ENCODE results near the gene DYNLL1. TPM values are rescaled to one million over a fixed set of nuclear protein-coding genes. Genes with fewer than 3 reads are reported as not detected.
A peak's percentile ranks its signal among the peaks of the same experiment; 100 is the strongest.

Gene DYNLL1
- total RNA-seq, 2 donors from 2014 or later: 115 to 119 TPM

GRCh38 chr12:120467439-120467838 lies 28.5 kb upstream of the DYNLL1 start:
- ATAC-seq (replicated peaks in 1 of 2) (no peak), DNase-seq (no peak)
- H3K4me1 Mint-ChIP-seq (ENCODE audit: low read depth): peaks cover 53% of the 10 kb centered on the region
- H3K4me3 Mint-ChIP-seq: peak overlapping the region; percentile 93 to 97
- H3K36me3 Mint-ChIP-seq (ENCODE audit: insufficient read depth in 2 of 2): peaks cover 9 to 14% of the 10 kb centered on the region in 2 donors
- H3K9me3 Mint-ChIP-seq: no peaks in the 10 kb centered on the region
- no peaks in the 10 kb centered on the region for H3K27me3 Mint-ChIP-seq (ENCODE audit: low read depth)
- H3K27ac Mint-ChIP-seq: peak overlapping the region; percentile 67

DNA sequence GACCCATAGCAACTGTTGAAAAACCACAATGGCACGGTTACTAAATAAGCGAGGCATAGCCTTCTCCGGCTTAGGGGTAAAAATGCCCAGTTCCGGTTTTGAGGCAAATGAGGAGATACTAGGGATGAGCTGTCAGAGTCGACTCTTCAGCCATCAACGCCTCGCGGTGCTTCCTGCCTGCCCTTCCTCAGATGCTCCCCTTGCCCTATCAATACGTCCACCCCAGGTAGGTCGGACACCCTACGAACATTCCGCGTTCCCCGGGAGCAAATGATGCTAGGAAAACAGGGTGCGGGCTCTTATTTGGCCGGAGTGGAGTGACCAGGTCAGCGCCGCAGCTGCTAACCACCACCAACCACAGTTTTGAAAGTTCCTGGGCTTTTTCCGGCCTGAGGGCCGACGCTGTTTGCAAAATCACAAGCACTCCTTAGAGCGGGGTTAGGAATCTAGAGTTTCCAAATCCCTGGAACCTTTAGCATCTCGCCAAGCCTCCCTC lies 27.5 kb upstream of the DYNLL1 start:
- Mint-ChIP-seq H3K9me3 (no peaks in the 10 kb centered on the region), H3K4me3 (peak overlapping the region; percentile 93 to 97), H3K27ac (peak overlapping the region; percentile 93), H3K4me1 (ENCODE audit: low read depth) (peaks cover 58% of the 10 kb centered on the region), H3K36me3 (ENCODE audit: insufficient read depth in 2 of 2) (peaks cover 9 to 14% of the 10 kb centered on the region in 2 donors), H3K27me3 (ENCODE audit: low read depth) (no peaks in the 10 kb centered on the region)
- DNase-seq (peak; percentile 36 to 41), ATAC-seq (replicated peaks in 1 of 2) (no peak)

DNA sequence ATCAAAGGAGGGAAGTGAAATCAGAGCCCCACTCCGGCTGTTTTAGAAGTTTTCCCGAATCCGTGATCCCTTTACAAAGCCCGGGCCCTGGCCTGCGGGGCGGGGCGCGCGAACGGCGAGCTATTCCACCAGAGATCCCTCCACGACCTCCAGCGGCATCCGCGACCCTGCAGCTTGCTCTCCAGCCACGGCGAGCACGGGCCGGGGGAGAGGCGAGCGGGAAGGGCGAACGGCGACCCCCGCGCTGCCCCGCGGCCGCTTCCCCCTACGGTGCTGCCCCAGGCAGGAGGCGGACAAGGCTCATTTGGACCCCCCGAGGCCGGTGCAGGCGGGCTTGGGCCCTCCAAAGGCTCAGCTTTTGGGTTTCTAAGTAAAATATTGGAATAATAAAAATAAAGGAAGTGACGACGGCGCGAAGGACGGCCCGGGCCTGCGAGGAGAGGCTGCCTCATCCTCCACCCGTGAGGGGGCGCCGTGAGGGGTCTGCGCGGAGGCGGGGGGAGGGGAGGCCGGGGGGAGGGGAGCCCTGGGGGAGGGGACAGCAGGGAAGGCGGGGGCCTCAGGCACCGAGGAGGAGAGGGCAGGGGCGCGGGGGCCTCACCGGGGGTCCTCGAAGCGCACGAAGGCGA lies 27.0 kb upstream of the DYNLL1 start:
- Mint-ChIP-seq H3K36me3 (ENCODE audit: insufficient read depth in 2 of 2) (peaks cover 9 to 13% of the 10 kb centered on the region in 2 donors), H3K27me3 (ENCODE audit: low read depth) (no peaks in the 10 kb centered on the region), H3K4me3 (peak overlapping the region; percentile 93 to 97), H3K9me3 (no peaks in the 10 kb centered on the region), H3K27ac (peak overlapping the region; percentile 93), H3K4me1 (ENCODE audit: low read depth) (peaks cover 62% of the 10 kb centered on the region)
- peak; percentile 30 to 53 for DNase-seq
- peak; percentile 37 to 48 for ATAC-seq (replicated peaks in 1 of 2)

DNA sequence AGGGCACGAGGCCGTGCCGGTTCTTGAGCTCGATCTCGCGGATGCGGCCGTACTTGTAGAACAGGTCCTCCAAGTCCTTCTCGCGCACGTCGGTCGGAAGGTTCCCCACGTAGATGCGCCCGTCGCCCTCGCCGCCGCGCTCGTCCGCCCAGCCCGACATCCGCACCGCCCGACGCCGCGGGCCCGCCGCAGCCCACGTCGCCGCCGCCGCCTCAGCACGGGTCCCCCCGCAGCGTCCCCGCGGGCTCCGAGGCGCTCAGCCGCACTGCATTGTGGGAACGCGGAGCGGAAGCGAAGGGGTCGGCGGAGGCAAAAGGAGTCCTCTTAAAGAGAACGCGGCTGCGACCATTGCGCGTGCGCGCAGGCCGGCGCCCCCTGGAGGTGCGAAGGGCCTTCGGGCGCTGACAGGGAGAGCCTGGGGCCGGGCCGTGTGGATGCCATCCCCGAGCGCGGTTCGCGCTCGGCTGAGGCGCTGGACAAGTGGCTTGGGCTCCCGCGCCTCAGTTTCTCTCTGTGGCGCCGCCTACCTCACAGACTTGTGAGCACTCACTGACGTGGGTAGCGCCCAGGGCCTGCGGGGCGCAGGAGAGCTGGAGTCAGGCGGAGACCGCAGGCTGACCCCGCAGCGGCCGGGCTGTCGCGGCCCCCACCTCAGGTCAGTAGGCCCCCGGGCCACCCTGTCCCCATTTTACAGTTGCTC lies 26.3 kb upstream of the DYNLL1 start, which contains the start of gene SRSF9:
TSS of gene SRSF9 (minus strand) at position 299 of the 700 bp plus-strand sequence. CDS start at position 160, 139 bp downstream.
- Mint-ChIP-seq H3K9me3 (no peaks in the 10 kb centered on the region), H3K36me3 (ENCODE audit: insufficient read depth in 2 of 2) (peaks cover 9% of the 10 kb centered on the region in 2 donors), H3K27me3 (ENCODE audit: low read depth) (no peaks in the 10 kb centered on the region), H3K4me1 (ENCODE audit: low read depth) (peaks cover 60% of the 10 kb centered on the region), H3K27ac (peak within 1 kb of the TSS; percentile 94), H3K4me3 (peak within 1 kb of the TSS; percentile 93 to 97)
- ATAC-seq (replicated peaks in 1 of 2) (peak; percentile 95), DNase-seq (peak; percentile 98 to 99)

DNA sequence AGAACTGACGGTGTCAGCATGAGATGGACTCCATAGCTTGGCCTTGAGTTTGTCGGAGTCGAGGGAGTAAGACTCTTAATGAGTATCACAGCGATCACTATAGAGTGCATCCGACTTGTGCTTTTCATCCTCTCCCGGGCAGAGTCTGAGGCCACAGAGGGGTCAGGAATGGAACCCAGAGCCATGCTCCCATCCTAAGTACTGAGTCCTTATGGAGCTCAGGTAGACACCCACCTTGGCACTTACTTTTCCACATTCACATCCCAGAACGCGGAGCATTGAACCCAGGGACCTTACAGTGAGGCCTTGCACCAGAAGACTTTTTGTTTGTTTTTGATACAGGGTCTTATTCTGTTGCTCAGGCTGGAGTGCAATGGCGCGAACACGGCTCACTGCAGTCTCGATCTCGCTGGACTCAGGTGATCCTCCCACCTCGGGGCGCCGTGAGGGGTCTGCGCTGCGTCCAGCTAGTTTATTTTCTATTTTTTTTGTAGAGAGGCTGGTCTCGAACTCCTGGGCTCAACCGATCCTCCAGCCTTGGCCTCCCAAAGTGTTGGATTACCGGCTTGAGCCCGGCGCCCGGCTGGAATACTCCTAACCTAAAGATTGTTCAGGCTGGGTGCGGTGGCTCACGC lies 25.6 kb upstream of the DYNLL1 start:
- H3K27me3 Mint-ChIP-seq (ENCODE audit: low read depth): no peaks in the 10 kb centered on the region
- peaks cover 58% of the 10 kb centered on the region for H3K4me1 Mint-ChIP-seq (ENCODE audit: low read depth)
- DNase-seq: no peak
- H3K4me3 Mint-ChIP-seq: peak overlapping the region; percentile 93 to 97
- peaks cover 6% of the 10 kb centered on the region in 2 donors for H3K36me3 Mint-ChIP-seq (ENCODE audit: insufficient read depth in 2 of 2)
- H3K27ac Mint-ChIP-seq: peak overlapping the region; percentile 94
- ATAC-seq (replicated peaks in 1 of 2): peak in 1 of 2 donors; percentile 29
- no peaks in the 10 kb centered on the region for H3K9me3 Mint-ChIP-seq

DNA sequence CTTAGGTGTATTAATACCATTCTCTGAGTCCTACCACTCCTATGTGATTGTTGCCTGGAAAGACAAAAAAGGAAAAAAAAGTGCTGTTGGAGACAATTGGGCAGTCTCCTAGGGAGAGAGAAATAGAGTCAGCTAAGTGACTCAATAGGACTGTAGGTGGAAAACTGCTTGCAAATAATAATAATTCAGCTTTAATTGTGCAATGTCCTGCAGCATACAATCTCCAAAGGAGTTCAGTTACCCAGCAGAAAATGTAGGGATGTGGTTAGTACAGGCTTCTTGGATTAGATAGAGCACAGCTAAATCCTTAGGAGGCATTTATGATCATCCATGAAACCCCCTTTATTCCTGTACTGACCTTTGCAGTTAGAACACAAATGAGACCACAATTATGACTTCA lies 23.4 kb upstream of the DYNLL1 start:
- DNase-seq (no peak), ATAC-seq (replicated peaks in 1 of 2) (no peak)
- Mint-ChIP-seq H3K27ac (no peak overlapping the region), H3K27me3 (ENCODE audit: low read depth) (no peaks in the 10 kb centered on the region), H3K4me1 (ENCODE audit: low read depth) (peaks cover 36% of the 10 kb centered on the region), H3K9me3 (no peaks in the 10 kb centered on the region), H3K4me3 (no peak overlapping the region), H3K36me3 (ENCODE audit: insufficient read depth in 2 of 2) (peaks cover 2 to 3% of the 10 kb centered on the region in 2 donors)

GRCh38 chr12:120473807-120474615 lies 21.9 kb upstream of the DYNLL1 start:
- DNase-seq (no peak), ATAC-seq (replicated peaks in 1 of 2) (no peak)
- H3K27ac Mint-ChIP-seq: no peak overlapping the region
- H3K36me3 Mint-ChIP-seq (ENCODE audit: insufficient read depth in 2 of 2): no peaks in the 10 kb centered on the region
- H3K9me3 Mint-ChIP-seq: no peaks in the 10 kb centered on the region
- peaks cover 28% of the 10 kb centered on the region for H3K4me1 Mint-ChIP-seq (ENCODE audit: low read depth)
- no peaks in the 10 kb centered on the region for H3K27me3 Mint-ChIP-seq (ENCODE audit: low read depth)
- H3K4me3 Mint-ChIP-seq: no peak overlapping the region

DNA sequence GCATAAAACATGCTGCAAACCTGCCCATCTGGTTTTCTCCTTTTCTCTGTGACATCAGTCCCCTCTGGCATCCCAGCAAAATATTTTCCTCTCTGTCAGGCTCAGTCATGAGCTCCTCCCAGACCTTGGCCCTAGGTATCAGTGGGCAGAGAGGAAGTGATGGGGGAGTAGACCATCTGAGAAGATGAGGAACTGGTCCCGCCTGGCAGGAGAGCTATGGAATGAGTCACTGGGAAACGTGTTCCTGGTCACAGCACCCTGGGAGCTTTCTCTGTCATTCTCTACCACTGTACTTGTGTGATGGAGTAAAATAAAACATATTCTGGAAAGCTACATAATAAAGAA lies 21.3 kb upstream of the DYNLL1 start:
- Mint-ChIP-seq H3K27ac (no peak overlapping the region), H3K4me3 (no peak overlapping the region), H3K27me3 (ENCODE audit: low read depth) (no peaks in the 10 kb centered on the region), H3K36me3 (ENCODE audit: insufficient read depth in 2 of 2) (no peaks in the 10 kb centered on the region), H3K4me1 (ENCODE audit: low read depth) (peaks cover 28% of the 10 kb centered on the region), H3K9me3 (no peaks in the 10 kb centered on the region)
- DNase-seq (no peak), ATAC-seq (replicated peaks in 1 of 2) (no peak)

DNA sequence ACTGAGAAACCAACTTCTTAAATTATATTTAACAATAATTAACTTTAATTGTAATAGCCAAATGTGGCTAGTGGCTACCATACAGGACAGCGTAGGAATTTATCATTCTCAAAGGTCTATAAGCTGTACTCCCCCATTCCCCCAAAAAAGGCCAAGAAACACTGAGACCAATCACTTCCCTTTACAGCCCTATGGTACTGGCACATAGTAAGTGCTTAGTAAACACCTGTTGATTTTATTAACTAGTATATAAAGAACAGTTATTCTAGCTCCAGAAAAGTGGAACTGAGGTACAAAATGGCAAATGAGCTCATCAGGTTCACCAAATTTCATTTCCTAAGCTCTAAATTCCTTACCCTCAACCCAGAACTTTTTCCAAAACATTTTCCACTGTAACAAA lies 20.3 kb upstream of the DYNLL1 start:
- H3K4me1 Mint-ChIP-seq (ENCODE audit: low read depth): peaks cover 25% of the 10 kb centered on the region
- no peaks in the 10 kb centered on the region for H3K27me3 Mint-ChIP-seq (ENCODE audit: low read depth)
- H3K9me3 Mint-ChIP-seq: no peaks in the 10 kb centered on the region
- H3K27ac Mint-ChIP-seq: no peak overlapping the region
- no peaks in the 10 kb centered on the region for H3K36me3 Mint-ChIP-seq (ENCODE audit: insufficient read depth in 2 of 2)
- DNase-seq (no peak), ATAC-seq (replicated peaks in 1 of 2) (no peak)
- no peak overlapping the region for H3K4me3 Mint-ChIP-seq

DNA sequence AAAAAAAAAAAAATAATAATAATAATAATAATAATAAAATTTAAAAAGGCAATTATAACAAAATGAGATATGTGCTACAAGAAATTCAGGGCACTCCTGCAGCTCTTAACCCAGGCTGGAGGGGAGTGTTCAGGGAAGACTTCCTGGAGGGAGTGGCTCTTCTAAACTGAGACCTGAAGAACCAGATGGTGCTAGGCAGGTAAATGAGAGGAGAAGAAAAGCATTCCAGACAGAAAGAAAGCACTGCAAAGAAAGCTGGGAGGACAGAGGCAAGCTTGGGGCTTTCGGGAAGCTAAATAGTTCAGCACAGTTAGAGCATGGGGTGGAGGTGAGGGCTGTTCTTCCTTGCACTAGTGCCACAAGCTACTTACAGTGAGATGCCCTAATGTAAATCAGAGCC lies 16.5 kb upstream of the DYNLL1 start:
- Mint-ChIP-seq H3K27me3 (ENCODE audit: low read depth) (no peaks in the 10 kb centered on the region), H3K36me3 (ENCODE audit: insufficient read depth in 2 of 2) (no peaks in the 10 kb centered on the region), H3K4me1 (ENCODE audit: low read depth) (peaks cover 7% of the 10 kb centered on the region), H3K4me3 (no peak overlapping the region), H3K9me3 (no peaks in the 10 kb centered on the region), H3K27ac (no peak overlapping the region)
- DNase-seq (no peak), ATAC-seq (replicated peaks in 1 of 2) (no peak)

DNA sequence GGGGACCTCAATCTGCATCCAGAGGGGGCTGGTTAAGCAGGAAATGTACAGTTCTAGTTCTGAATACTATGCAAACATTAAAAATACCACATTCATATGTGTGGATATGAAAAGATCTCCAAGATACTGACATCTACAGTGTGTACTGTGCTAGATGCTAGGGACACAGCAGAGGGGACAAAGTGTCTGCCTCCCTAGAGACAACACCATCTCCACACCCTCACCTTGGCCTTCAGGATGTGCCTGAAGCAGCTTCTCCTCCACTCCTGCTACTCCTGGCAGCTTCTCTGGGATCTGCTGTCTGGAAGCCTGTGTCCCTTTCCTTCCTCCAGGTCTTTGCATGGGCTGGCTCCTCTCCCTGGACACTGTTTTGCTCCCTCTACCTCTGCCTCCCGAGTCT lies 15.7 kb upstream of the DYNLL1 start:
- no peak overlapping the region for H3K4me3 Mint-ChIP-seq

GRCh38 chr12:120481022-120481767 lies 14.7 kb upstream of the DYNLL1 start:
- peaks cover 7% of the 10 kb centered on the region for H3K4me1 Mint-ChIP-seq (ENCODE audit: low read depth)
- ATAC-seq (replicated peaks in 1 of 2) (no peak), DNase-seq (no peak)
- H3K9me3 Mint-ChIP-seq: no peaks in the 10 kb centered on the region
- H3K27me3 Mint-ChIP-seq (ENCODE audit: low read depth): no peaks in the 10 kb centered on the region
- H3K36me3 Mint-ChIP-seq (ENCODE audit: insufficient read depth in 2 of 2): no peaks in the 10 kb centered on the region
- peak overlapping the region; percentile 84 for H3K27ac Mint-ChIP-seq
- no peak overlapping the region for H3K4me3 Mint-ChIP-seq

More for the DNA sequence above, 15.7 kb upstream of the DYNLL1 start:
- H3K27me3 Mint-ChIP-seq (ENCODE audit: low read depth): no peaks in the 10 kb centered on the region
- H3K27ac Mint-ChIP-seq: peak overlapping the region; percentile 40
- ATAC-seq (replicated peaks in 1 of 2): no peak
- H3K4me1 Mint-ChIP-seq (ENCODE audit: low read depth): peaks cover 7% of the 10 kb centered on the region
- no peaks in the 10 kb centered on the region for H3K36me3 Mint-ChIP-seq (ENCODE audit: insufficient read depth in 2 of 2)
- DNase-seq: no peak
- no peaks in the 10 kb centered on the region for H3K9me3 Mint-ChIP-seq

All from activated T-cell treated with anti-CD3 and anti-CD28 coated beads, Interleukin-2, amount 50 U/mL, for 72 hours (primary cell).